Loucy (cell line): ENCODE measurements around the gene KCMF1.

Experiments
- EZH2phosphoT487 ChIP-seq: fragments of 200-600 bp; IDR thresholded peaks from 2 replicates; pipeline ENCODE4 v1.6.1; 2018; ENCODE audit warnings: antibody characterized with exemption, mild to moderate bottlenecking, moderate library complexity, borderline replicate concordance
- TF ChIP-seq, protein P1 (sequence below): fragments of 200-600 bp; sonication (generic); conservative IDR thresholded peaks from 2 replicates; pipeline ENCODE4 v1.5.1; 2014; ENCODE audit warnings: mild to moderate bottlenecking, antibody characterized with exemption, low read length

DNA sequence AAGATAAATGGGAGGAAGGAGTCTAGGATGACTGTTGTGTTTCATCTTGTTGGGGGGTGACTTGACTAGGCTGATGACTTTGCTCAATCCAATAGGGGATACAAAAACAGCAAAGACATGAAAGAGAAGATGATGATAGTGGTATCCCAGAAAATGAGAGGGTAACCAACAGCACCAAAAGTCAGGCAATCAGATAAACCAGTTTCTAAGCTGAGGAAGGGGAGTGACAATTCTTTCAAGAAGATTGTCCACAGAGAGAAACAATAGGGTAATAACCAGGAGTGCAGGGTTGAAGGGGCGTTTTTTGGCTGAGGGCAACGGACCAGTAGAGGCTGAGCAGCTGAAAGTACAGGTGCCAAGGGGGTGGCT lies 7.7 kb upstream of the KCMF1 start:
- TF ChIP-seq, protein P1, sequence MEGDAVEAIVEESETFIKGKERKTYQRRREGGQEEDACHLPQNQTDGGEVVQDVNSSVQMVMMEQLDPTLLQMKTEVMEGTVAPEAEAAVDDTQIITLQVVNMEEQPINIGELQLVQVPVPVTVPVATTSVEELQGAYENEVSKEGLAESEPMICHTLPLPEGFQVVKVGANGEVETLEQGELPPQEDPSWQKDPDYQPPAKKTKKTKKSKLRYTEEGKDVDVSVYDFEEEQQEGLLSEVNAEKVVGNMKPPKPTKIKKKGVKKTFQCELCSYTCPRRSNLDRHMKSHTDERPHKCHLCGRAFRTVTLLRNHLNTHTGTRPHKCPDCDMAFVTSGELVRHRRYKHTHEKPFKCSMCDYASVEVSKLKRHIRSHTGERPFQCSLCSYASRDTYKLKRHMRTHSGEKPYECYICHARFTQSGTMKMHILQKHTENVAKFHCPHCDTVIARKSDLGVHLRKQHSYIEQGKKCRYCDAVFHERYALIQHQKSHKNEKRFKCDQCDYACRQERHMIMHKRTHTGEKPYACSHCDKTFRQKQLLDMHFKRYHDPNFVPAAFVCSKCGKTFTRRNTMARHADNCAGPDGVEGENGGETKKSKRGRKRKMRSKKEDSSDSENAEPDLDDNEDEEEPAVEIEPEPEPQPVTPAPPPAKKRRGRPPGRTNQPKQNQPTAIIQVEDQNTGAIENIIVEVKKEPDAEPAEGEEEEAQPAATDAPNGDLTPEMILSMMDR: no peak
- no peak for TF ChIP-seq EZH2phosphoT487
